ENCODE results near the gene GNG7.
"Not testable (repeated sequence)": the region's sequence is repeated elsewhere in the genome, so short reads cannot be mapped to it uniquely, and the experiment has no call there.

The GNG7 gene

GRCh38 chr19:2602391-2603181 lies 99.9 kb downstream of the GNG7 start:
- no peak for DNase-seq (ENCODE audit: low read depth in 2 of 2)

- DNase-seq (ENCODE audit: low read depth in 2 of 2), result no peak
Measured at GRCh38 chr19:2600914-2601870, 101.3 kb downstream of the GNG7 start.

GRCh38 chr19:2594319-2594718 lies 108.2 kb downstream of the GNG7 start:
- DNase-seq (ENCODE audit: low read depth in 2 of 2), result no peak

- no peak for DNase-seq (ENCODE audit: low read depth in 2 of 2)
Measured at GRCh38 chr19:2592824-2593223, 109.7 kb downstream of the GNG7 start.

GRCh38 chr19:2591537-2592291 lies 110.8 kb downstream of the GNG7 start:
- DNase-seq (ENCODE audit: low read depth in 2 of 2), result no peak

- no peak for DNase-seq (ENCODE audit: low read depth in 2 of 2)
Measured at GRCh38 chr19:2590630-2591399, 111.7 kb downstream of the GNG7 start.

- no peak for DNase-seq (ENCODE audit: low read depth in 2 of 2)
Measured at GRCh38 chr19:2589441-2589840, 113.1 kb downstream of the GNG7 start.

- DNase-seq (ENCODE audit: low read depth in 2 of 2), result no peak
Measured at GRCh38 chr19:2588081-2588777, 114.3 kb downstream of the GNG7 start.

- no peak for DNase-seq (ENCODE audit: low read depth in 2 of 2)
Measured at GRCh38 chr19:2587001-2587719, 115.3 kb downstream of the GNG7 start.

- no peak for DNase-seq (ENCODE audit: low read depth in 2 of 2)
Measured at GRCh38 chr19:2586196-2586595, 116.3 kb downstream of the GNG7 start.

GRCh38 chr19:2584002-2584401 lies 118.5 kb downstream of the GNG7 start:
- no peak for DNase-seq (ENCODE audit: low read depth in 2 of 2)

- DNase-seq (ENCODE audit: low read depth in 2 of 2), result no peak
Measured at GRCh38 chr19:2582984-2583956, 119.2 kb downstream of the GNG7 start.

GRCh38 chr19:2580396-2580795 lies 122.1 kb downstream of the GNG7 start:
- DNase-seq (ENCODE audit: low read depth in 2 of 2), result not testable (repeated sequence)

GRCh38 chr19:2579678-2580280 lies 122.7 kb downstream of the GNG7 start:
- no peak for DNase-seq (ENCODE audit: low read depth in 2 of 2)

GRCh38 chr19:2578901-2579677 lies 123.4 kb downstream of the GNG7 start:
- DNase-seq (ENCODE audit: low read depth in 2 of 2), result peak; percentile 32 to 40

GRCh38 chr19:2578391-2578890 lies 124.1 kb downstream of the GNG7 start:
- no peak for DNase-seq (ENCODE audit: low read depth in 2 of 2)

GRCh38 chr19:2577722-2578335 lies 124.7 kb downstream of the GNG7 start:
- no peak for DNase-seq (ENCODE audit: low read depth in 2 of 2)

Measured in stimulated activated CD8-positive, alpha-beta memory T cell treated with anti-CD3 and anti-CD28 coated beads, Interleukin-15, amount 100 ng/mL, for 4 hours (primary cell).